ENCODE data around the gene PRCP. TPM values are rescaled to one million over a fixed set of nuclear protein-coding genes. Genes with fewer than 3 reads are reported as not detected.

PRCP gene
- total RNA-seq, 1 donor from 2014 or later, result 19.7 TPM

DNA sequence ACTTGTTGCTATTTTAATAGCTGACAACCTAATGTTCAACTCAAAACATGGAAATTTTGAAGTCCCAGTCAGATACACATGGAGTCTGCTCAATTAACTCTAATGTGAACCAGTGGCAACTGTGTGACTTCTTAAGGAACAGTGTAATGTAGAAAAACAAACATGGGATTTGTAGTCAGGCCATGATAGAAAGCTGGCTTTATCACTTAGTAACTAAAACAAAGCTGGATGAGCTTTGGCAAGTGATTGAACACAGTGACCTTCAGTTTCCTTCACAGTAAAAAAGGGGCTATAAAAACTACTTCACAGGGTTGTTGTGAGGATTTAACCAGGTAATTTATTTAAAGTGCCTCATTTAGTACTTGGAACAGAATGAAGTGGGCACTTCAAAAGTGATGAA lies 62.6 kb downstream of the PRCP start:
- intact Hi-C loops (cut with micrococcal nuclease), result no loop called here

- intact Hi-C loops (cut with micrococcal nuclease), result no loop called here
These were observed 67.2 kb downstream of the PRCP start for GRCh38 chr11:82832983-82833382.

- intact Hi-C loops (cut with micrococcal nuclease), result no loop called here
These were observed 68.9 kb downstream of the PRCP start for GRCh38 chr11:82831364-82831763.

GRCh38 chr11:82830746-82831145 lies 69.5 kb downstream of the PRCP start:
- intact Hi-C loops (cut with micrococcal nuclease), result no loop called here

- intact Hi-C loops (cut with micrococcal nuclease), result no loop called here
These were observed 71.1 kb downstream of the PRCP start for GRCh38 chr11:82829101-82829500.

DNA sequence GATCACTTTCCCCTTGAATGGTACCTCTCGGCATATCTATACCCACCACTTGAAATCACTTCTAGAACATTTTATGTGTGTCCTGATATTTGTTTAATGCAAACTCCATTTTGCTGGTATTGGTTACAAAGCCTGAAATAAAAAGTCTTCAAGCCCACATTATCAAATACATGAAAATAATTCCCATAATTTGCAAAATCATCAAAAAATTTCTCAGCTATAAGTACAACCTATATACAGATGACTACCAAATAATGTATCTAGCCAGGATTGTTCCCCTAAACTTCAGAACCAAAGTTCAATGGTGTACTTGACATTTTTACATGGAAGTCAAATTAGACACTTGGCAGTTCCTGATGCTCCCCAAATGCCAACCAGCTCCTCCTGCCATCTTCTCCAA lies 71.8 kb downstream of the PRCP start:
- intact Hi-C loops (cut with micrococcal nuclease), result no loop called here

- intact Hi-C loops (cut with micrococcal nuclease), result no loop called here
These were observed 73.7 kb downstream of the PRCP start for GRCh38 chr11:82826526-82826925.

DNA sequence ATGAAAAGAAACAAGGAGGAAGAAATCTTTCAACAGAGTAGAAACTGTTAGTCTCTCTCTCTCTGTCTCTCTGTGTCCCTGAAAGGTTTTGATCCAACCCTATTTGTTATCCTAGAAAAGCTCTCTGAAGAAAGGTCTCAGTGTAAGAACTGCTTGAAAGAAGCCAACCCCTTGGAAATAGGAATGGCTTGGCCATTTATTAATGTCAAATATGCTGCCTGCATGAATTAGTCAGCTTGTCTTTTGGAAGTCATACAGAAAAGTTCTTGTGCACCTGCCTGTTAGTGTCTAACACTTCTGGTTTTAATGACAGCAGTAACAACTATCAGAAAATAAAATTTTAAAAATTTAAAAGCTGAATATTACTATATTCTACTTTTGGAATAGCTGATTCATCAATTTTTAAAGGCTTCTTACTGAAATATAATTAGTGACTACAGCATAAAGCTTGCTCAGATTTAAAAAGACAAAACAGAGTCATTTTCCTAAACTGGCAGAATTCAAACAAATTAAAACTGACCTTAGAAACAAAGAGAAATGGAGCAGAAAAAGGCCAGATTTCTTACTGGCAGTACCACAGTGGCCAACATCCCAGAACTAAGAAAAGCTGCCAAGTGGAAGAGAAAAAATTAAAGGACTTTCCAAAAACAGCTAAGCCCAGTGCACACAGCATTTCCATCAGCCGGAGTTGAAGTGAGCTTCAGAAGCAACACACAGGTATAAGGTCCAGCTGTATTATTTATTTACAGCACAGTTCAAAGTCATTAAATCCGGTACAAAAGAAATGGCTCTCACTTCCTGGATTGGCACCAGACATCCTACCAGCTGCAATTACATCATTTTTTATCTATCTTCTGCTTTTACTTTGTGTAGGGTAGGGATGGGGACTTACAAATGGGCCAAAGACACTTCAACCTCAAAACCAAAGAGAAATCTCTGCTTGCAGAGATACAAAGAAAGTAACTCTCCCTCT lies 76.3 kb downstream of the PRCP start:
- intact Hi-C loops (cut with micrococcal nuclease), result no loop called here

- intact Hi-C loops (cut with micrococcal nuclease), result no loop called here
These were observed 81.7 kb downstream of the PRCP start for GRCh38 chr11:82818409-82819043.

- intact Hi-C loops (cut with micrococcal nuclease), result no loop called here
These were observed 84.8 kb downstream of the PRCP start for GRCh38 chr11:82815406-82815805.

- intact Hi-C loops (cut with micrococcal nuclease), result no loop called here
These were observed 85.9 kb downstream of the PRCP start for GRCh38 chr11:82814379-82814778.

GRCh38 chr11:82811369-82811768 lies 88.9 kb downstream of the PRCP start:
- intact Hi-C loops (cut with micrococcal nuclease), result no loop called here

DNA sequence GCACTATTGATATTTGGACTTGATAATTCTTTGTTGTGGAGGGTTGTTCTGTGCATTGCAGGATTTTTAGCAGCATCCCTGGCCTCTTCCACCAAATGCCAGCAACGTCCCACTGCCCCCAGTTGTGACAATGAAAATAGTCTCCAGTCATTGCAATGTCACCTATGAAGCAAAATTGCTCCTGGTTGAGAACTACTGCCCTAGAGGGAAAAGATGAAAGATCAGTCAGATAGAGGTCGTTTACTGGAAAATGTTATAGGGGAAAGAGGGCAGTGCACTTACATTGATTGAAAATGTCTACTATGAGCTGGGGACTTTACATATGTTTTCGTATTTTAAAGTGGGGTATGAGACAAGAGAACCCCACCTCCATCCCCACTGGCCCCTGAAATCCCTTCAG lies 89.5 kb downstream of the PRCP start:
- intact Hi-C loops (cut with micrococcal nuclease), result no loop called here

DNA sequence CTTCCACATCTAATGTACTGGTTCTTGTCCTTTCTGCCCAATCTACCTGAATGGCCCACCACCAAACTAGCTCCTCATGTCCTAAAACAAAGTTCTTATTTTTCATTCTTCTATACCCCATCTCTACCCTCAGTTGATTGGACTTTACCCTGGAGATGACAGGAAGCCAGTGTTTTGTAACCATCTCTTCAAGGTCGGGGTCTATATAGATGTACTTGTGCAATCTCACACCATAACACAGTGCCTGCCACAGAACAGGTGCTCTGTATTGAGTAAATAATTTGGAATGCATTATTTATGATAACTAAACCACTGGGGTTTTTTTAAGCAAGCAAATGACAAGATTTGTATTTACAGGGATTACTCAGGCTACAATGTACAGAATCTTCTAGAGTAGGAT lies 89.9 kb downstream of the PRCP start:
- intact Hi-C loops (cut with micrococcal nuclease), result no loop called here

GRCh38 chr11:82807646-82808045 lies 92.6 kb downstream of the PRCP start:
- intact Hi-C loops (cut with micrococcal nuclease), result no loop called here

GRCh38 chr11:82802710-82803109 lies 97.5 kb downstream of the PRCP start:
- intact Hi-C loops (cut with micrococcal nuclease), result no loop called here

DNA sequence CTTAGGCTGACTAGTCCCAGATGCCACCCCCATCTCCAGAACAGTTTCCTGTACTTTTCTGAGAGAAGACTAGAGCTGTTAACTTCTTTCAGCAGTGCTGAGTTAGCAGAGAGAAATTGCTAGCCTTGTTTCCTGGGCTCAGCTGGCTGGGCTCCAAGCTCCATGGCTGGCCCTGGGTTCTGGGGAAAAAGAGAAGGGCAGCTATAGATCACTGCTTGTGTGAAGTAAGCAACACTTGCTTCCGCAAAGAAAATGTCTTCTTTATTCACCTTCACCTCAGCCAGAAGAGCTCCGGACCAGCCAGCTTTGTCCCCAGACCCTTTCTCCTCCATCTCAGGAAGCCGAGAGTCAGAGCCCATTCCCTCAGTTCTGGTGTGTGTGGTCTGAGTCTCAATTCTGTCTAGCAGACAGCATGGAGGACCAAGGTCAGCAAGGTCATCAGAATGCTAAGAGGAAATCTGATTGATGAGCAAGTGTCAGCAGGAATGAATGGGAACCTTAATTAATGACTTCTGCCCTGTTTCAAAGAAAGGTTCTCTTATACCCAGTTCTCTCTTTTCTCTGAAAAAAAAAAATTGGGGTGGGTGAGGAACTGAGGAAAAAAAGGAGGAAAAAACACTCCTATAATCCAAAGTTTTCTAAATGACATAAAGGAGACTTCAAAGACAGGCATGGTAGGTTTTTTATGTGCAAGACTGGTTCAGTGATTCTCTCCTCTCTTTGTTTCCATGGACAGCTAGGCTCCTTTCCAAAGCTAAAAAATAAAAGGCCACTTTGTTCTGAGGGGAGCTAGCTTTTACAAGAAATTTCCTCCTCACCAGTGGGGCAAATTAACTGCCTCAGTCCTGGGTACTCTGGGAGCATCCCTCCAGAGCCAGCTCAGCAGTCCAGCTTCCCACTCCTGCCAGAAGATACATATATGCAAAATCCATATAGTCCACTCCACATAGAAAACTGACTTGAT lies 103.0 kb downstream of the PRCP start:
- intact Hi-C loops (cut with micrococcal nuclease), result no loop called here

GRCh38 chr11:82794490-82794889 lies 105.7 kb downstream of the PRCP start:
- intact Hi-C loops (cut with micrococcal nuclease), result no loop called here

GRCh38 chr11:82792822-82793569 lies 107.2 kb downstream of the PRCP start:
- intact Hi-C loops (cut with micrococcal nuclease), result no loop called here

DNA sequence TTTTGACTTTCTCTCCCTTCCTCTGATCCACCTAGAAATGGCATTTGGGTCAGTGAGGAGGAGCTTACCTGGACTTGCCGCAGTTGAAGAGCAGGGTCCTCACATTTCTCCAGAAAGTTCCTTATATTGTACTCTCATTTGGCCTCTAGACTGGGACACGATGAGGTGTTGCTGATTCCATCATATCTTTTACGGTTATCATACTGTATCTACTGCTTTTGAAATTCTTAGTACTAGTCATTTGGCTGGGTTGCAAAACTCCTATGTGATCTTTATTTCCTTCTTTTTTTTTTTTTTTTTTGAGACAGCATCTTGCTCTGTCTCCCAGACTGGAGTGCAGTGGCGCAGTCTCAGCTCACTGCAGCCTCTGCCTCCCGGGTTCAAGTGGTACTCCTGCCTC lies 107.9 kb downstream of the PRCP start:
- intact Hi-C loops (cut with micrococcal nuclease), result no loop called here

DNA sequence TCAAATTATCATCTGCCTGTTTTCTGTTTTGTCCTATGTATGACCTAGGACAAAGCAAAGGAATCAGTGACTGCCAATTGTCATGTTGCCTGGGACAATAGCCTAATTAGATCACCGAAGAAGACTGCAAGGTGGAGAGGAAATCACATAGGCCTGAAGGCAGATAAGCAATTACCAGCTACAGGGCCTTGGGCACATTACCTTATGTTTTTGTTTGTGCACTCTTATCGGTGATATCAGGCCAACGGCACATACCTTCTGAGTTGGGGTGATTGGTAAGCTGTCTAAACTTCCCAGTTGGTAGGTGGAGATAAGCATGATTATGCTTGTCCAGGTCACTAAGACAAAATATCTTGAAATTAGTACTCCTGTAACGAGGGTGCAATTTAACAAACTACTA lies 108.5 kb downstream of the PRCP start:
- intact Hi-C loops (cut with micrococcal nuclease), result no loop called here
